H1 (cell line): ENCODE results near the gene GRIK2. TPM values are rescaled to one million over a fixed set of nuclear protein-coding genes. Genes with fewer than 3 reads are reported as not detected.

Source experiments
- CTCF ChIA-PET: fragments of 300-600 bp; sonication (Branson Sonifier 250); formaldehyde crosslinking; loops from one replicate; lab custom pipeline; 2021; ENCODE audit not compliant: partially characterized antibody; lab: Charles Lee
- POLR2A ChIA-PET: fragments of 300-600 bp; sonication (Branson Sonifier 250); formaldehyde crosslinking; loops from one replicate; lab custom pipeline; 2021; ENCODE audit warnings: inconsistent platforms; ENCODE audit not compliant: partially characterized antibody; lab: Charles Lee
- DNase-seq, 2 experiments: peaks; one replicate each; pipeline versions ENCODE4 v3.0.0 to v3.0.0-alpha.2; 2010 to 2022; ENCODE audit warnings: low spot score in 2 of 2, low read depth in 1 of 2, mixed read lengths in 1 of 2
- FAIRE-seq: peaks from 2 replicates; lab custom pipeline; 2011; peaks lifted over from hg19 to GRCh38; lab: Jason Lieb, UNC
- H2AFZ ChIP-seq: 2 replicates; pipeline ENCODE4 v1.8.1; 2012; ENCODE audit warnings: low read length, inconsistent platforms
- H2AK5ac ChIP-seq: 2 replicates; pipeline ENCODE4 v1.6.1; 2013; ENCODE audit warnings: low read depth, low read length
- H2BK120ac ChIP-seq: replicated peaks from 2 replicates; pipeline ENCODE3; 2013; ENCODE audit warnings: low read depth, low read length, inconsistent platforms
- H2BK12ac ChIP-seq: 2 replicates; pipeline ENCODE4 v1.6.1; 2013; ENCODE audit warnings: low read depth, low read length
- H2BK15ac ChIP-seq: 2 replicates; pipeline ENCODE4 v1.6.1; 2013; ENCODE audit warnings: low read length
- H2BK20ac ChIP-seq: 2 replicates; pipeline ENCODE4 v1.6.1; 2013; ENCODE audit warnings: low read length
- H2BK5ac ChIP-seq: 2 replicates; pipeline ENCODE4 v1.6.1; 2013; ENCODE audit warnings: low read depth, low read length
- H3K14ac ChIP-seq: 2 replicates; pipeline ENCODE4 v1.6.1; 2013; ENCODE audit warnings: inconsistent platforms; ENCODE audit not compliant: insufficient read length
- H3K18ac ChIP-seq: 2 replicates; pipeline ENCODE4 v1.6.1; 2013; ENCODE audit warnings: low read length; ENCODE audit errors: extremely low read depth
- H3K23ac ChIP-seq: 2 replicates; pipeline ENCODE4 v1.6.1; 2013; ENCODE audit warnings: inconsistent platforms; ENCODE audit not compliant: insufficient read length
- H3K23me2 ChIP-seq: 2 replicates; pipeline ENCODE4 v1.6.1; 2013; ENCODE audit warnings: low read depth, low read length
- H3K27ac ChIP-seq: 2 replicates; pipeline ENCODE4 v1.6.1; 2011; ENCODE audit warnings: low read depth, low read length, inconsistent platforms
- H3K27me3 ChIP-seq, 4 experiments: replicated peaks in 1 of 4; 1 replicate in 1 of 4; 2 replicates in 3 of 4; pipeline versions ENCODE4 v1.6.1 to v1.8.1; 2011 to 2013; ENCODE audit warnings: low read length in 3 of 4, mild to moderate bottlenecking in 3 of 4, inconsistent platforms in 2 of 4, mixed read lengths in 2 of 4, moderate library complexity in 1 of 4; ENCODE audit not compliant: control insufficient read depth in 3 of 4, insufficient read depth in 3 of 4; ENCODE audit errors: extremely low read depth in 1 of 4
- H3K36me3 ChIP-seq, 4 experiments: 2 replicates each; pipeline versions ENCODE4 v1.6.1 to v1.8.1; 2011 to 2013; ENCODE audit warnings: mild to moderate bottlenecking in 4 of 4, low read length in 3 of 4, moderate library complexity in 2 of 4, control low read depth in 1 of 4, inconsistent platforms in 1 of 4; ENCODE audit not compliant: insufficient read depth in 4 of 4, control insufficient read depth in 2 of 4
- H3K4ac ChIP-seq: replicated peaks from 2 replicates; pipeline ENCODE3; 2013; ENCODE audit warnings: low read length, low read depth, mixed read lengths, inconsistent platforms; ENCODE audit not compliant: insufficient read length
- H3K4me1 ChIP-seq, 4 experiments: replicated peaks in 1 of 4; 1 replicate in 1 of 4; 2 replicates in 3 of 4; pipeline versions ENCODE4 v1.6.1 to v1.8.1; 2011 to 2013; ENCODE audit warnings: low read length in 3 of 4, inconsistent platforms in 2 of 4, mixed read lengths in 1 of 4; ENCODE audit not compliant: insufficient read depth in 4 of 4, control insufficient read depth in 3 of 4
- H3K4me2 ChIP-seq, 2 experiments: 2 replicates each; pipeline versions ENCODE4 v1.6.1 to v1.8.1; 2011 to 2013; ENCODE audit warnings: low read depth in 2 of 2, low read length in 2 of 2, control low read depth in 1 of 2, inconsistent platforms in 1 of 2, mild to moderate bottlenecking in 1 of 2; ENCODE audit not compliant: insufficient read depth in 1 of 2
- H3K4me3 ChIP-seq, 4 experiments: fragments of 200-600, 300-600 bp in 1 of 4; sonication (generic), shearing (Covaris generic), sonication (Bioruptor Twin) in 1 of 4; 2 replicates each; pipeline versions ENCODE4 v1.5.1 to v1.8.1; 2011 to 2016; ENCODE audit warnings: low read length in 4 of 4, low read depth in 3 of 4, control low read depth in 2 of 4, inconsistent platforms in 2 of 4, mild to moderate bottlenecking in 2 of 4, mixed read lengths in 1 of 4, moderate library complexity in 1 of 4; ENCODE audit not compliant: insufficient read depth in 2 of 4; ENCODE audit errors: extremely low read depth in 1 of 4
- H3K56ac ChIP-seq: replicated peaks from 2 replicates; pipeline ENCODE3; 2013; ENCODE audit warnings: low read depth, mild to moderate bottlenecking, mixed read lengths, low read length, inconsistent platforms; ENCODE audit not compliant: insufficient read length
- H3K79me1 ChIP-seq: 2 replicates; pipeline ENCODE4 v1.6.1; 2013; ENCODE audit warnings: low read depth, low read length, control low read depth
- H3K79me2 ChIP-seq, 2 experiments: 2 replicates each; pipeline versions ENCODE4 v1.6.1 to v1.8.1; 2012 to 2013; ENCODE audit warnings: low read length in 2 of 2, mild to moderate bottlenecking in 2 of 2, inconsistent platforms in 1 of 2; ENCODE audit not compliant: insufficient read depth in 2 of 2, control insufficient read depth in 1 of 2
- H3K9ac ChIP-seq, 4 experiments: replicated peaks in 1 of 4; 1 replicate in 1 of 4; 2 replicates in 3 of 4; pipeline versions ENCODE4 v1.6.1 to v1.8.1; 2011 to 2013; ENCODE audit warnings: low read depth in 3 of 4, low read length in 3 of 4, control low read depth in 2 of 4, mild to moderate bottlenecking in 2 of 4, moderate library complexity in 2 of 4, inconsistent platforms in 1 of 4; ENCODE audit errors: extremely low read depth in 1 of 4
- H3K9me3 ChIP-seq, 2 experiments: 2 replicates each; pipeline versions ENCODE4 v1.6.1 to v1.8.1; 2012 to 2013; ENCODE audit warnings: mild to moderate bottlenecking in 2 of 2, moderate library complexity in 2 of 2, control low read depth in 1 of 2, inconsistent platforms in 1 of 2, low read depth in 1 of 2, low read length in 1 of 2, mixed read lengths in 1 of 2; ENCODE audit not compliant: insufficient read depth in 2 of 2
- H4K20me1 ChIP-seq, 2 experiments: replicated peaks in 1 of 2; 2 replicates each; pipeline versions ENCODE3 to v1.8.1; 2011 to 2013; ENCODE audit warnings: inconsistent platforms in 2 of 2, low read length in 2 of 2, mild to moderate bottlenecking in 1 of 2; ENCODE audit not compliant: insufficient read depth in 2 of 2, control insufficient read depth in 1 of 2
- H4K5ac ChIP-seq: 2 replicates; pipeline ENCODE4 v1.6.1; 2013; ENCODE audit warnings: low read length, low read depth, mixed read lengths, inconsistent platforms; ENCODE audit not compliant: insufficient read length
- H4K8ac ChIP-seq: 2 replicates; pipeline ENCODE4 v1.8.0; 2013; ENCODE audit warnings: mild to moderate bottlenecking, moderate library complexity, low read length, inconsistent platforms; ENCODE audit not compliant: insufficient read depth; ENCODE audit errors: extremely low read depth
- H4K91ac ChIP-seq: replicated peaks from 2 replicates; pipeline ENCODE3; 2013; ENCODE audit warnings: low read length, mixed read lengths, inconsistent platforms; ENCODE audit not compliant: insufficient read length
- ASH2L ChIP-seq: fragments of 200-600, 300-600 bp; sonication (generic); IDR thresholded peaks from one replicate; pipeline ENCODE4 v1.7.1; 2017; ENCODE audit warnings: low read length
- BACH1 ChIP-seq: IDR thresholded peaks from 2 replicates; pipeline ENCODE4 v1.6.1; 2012; ENCODE audit warnings: low read length, improper control_type of control experiment
- CHD2 ChIP-seq: IDR thresholded peaks from 2 replicates; pipeline ENCODE4 v1.6.1; 2012; ENCODE audit warnings: low read length, improper control_type of control experiment
- CTBP2 ChIP-seq: IDR thresholded peaks from 2 replicates; pipeline ENCODE4 v1.7.0; 2011; ENCODE audit warnings: borderline replicate concordance, mild to moderate bottlenecking, moderate library complexity, mixed read lengths, low read length; ENCODE audit not compliant: insufficient read depth, insufficient read length
- EZH2 ChIP-seq: fragments of 200-600 bp; sonication (generic); IDR thresholded peaks from 2 replicates; pipeline ENCODE4 v1.7.1; 2012; ENCODE audit warnings: low read depth, mild to moderate bottlenecking, moderate library complexity, low read length, inconsistent platforms; ENCODE audit not compliant: severe bottlenecking
- GTF2F1 ChIP-seq: IDR thresholded peaks from 2 replicates; pipeline ENCODE4 v1.6.1; 2012; ENCODE audit warnings: low read depth, low read length, improper control_type of control experiment, borderline replicate concordance
- HDAC6 ChIP-seq: IDR thresholded peaks from one replicate; pipeline ENCODE4 v1.7.1; 2012; ENCODE audit warnings: low read depth, mild to moderate bottlenecking, inconsistent platforms, low read length, moderate library complexity
- KDM5A ChIP-seq: fragments of 200-600 bp; IDR thresholded peaks from 2 replicates; pipeline ENCODE4 v1.7.1; 2012; ENCODE audit warnings: mild to moderate bottlenecking, low read length, inconsistent platforms, mixed read lengths
- PHF8 ChIP-seq: fragments of 200-600 bp; sonication (generic); conservative IDR thresholded peaks from 2 replicates; pipeline ENCODE4 v1.7.1; 2012; ENCODE audit warnings: low read depth, mild to moderate bottlenecking, inconsistent platforms, low read length, moderate library complexity
- TAF7 ChIP-seq: optimal IDR thresholded peaks from 2 replicates; pipeline ENCODE3; 2011; ENCODE audit warnings: low read depth, mild to moderate bottlenecking, inconsistent platforms, low read length, moderate library complexity, borderline replicate concordance
- TBP ChIP-seq: IDR thresholded peaks from 2 replicates; pipeline ENCODE4 v1.6.1; 2011; ENCODE audit warnings: low read depth, low read length, improper control_type of control experiment
- TCF12 ChIP-seq: IDR thresholded peaks from 2 replicates; pipeline ENCODE4 v1.6.1; 2011; ENCODE audit warnings: low read depth, mild to moderate bottlenecking, low read length
- WGBS, 2 experiments: shearing (Covaris generic) in 1 of 2; methylation state at CpG; one replicate each; pipeline versions ENCODE4 v1.1.6 to v1.1.7; 2013 to 2015; ENCODE audit warnings: low lambda C conversion rate in 2 of 2, mixed read lengths in 2 of 2, inconsistent platforms in 1 of 2, low coverage in 1 of 2, missing lambda C conversion rate in 1 of 2; ENCODE audit not compliant: insufficient replicate concordance in 2 of 2, insufficient coverage in 1 of 2, insufficient read length in 1 of 2; ENCODE audit errors: extremely low coverage in 1 of 2, missing lambda C conversion rate in 1 of 2; 5-methylcytosine and 5-hydroxymethylcytosine counted together
- polyA plus RNA-seq, 7 experiments: library from polyadenylated mRNA; depleted of rRNA in 3 of 7; stranded (reverse) in 5 of 7; unstranded in 2 of 7; fragments of >200 nt in 5 of 7; fragments of 200-250 nt in 2 of 7; gene quantifications; 1 replicate in 5 of 7; 2 replicates in 1 of 7; 4 replicates in 1 of 7; pipeline versions ENCODE4 v1.2.1 to v1.2.3, GENCODE V29; 2011 to 2013; ENCODE audit warnings: missing spikeins in 2 of 7, mixed read lengths in 2 of 7
- total RNA-seq: library from RNA; stranded (reverse); fragmentation: NEBNext Ultra II Directional; extraction: Animal tissue kit (Norgen Biotek cat#: 25700); gene quantifications from 2 replicates; pipeline ENCODE4 v1.2.1, GENCODE V29; 2021
- TF ChIP-seq, protein P1 (sequence below): IDR thresholded peaks from 2 replicates; pipeline ENCODE4 v1.6.1; 2012; ENCODE audit warnings: inconsistent platforms
- TF ChIP-seq, protein P2 (sequence below): IDR thresholded peaks from 2 replicates; pipeline ENCODE4 v1.6.1; 2011; ENCODE audit warnings: low read length, improper control_type of control experiment

The GRIK2 gene
- total and polyA plus RNA-seq, 2 of the 8 experiments (the other 6 are each of a cell fraction or from before 2014, with no cell fraction given): 1.8 to 2.2 TPM

DNA sequence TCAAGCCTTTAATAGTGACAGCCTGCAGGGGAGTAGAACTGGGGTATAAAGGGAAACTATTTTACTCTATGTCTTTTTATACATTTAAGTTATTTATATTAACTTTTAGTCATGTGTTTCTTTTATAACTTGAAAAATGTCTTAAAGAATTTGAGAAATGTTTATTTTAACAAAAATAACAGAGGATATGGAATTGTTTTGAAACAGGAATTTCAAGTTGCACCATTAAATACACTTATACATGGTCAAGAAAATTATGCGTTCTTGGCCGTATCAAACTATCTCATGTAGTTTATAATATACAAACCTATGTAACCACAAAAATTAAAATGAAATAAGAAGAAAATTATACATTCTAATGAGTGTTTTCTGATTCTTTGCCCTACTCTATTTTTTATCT is 282.7 kb downstream of the GRIK2 start:
- H3K56ac ChIP-seq: no peak overlapping the region
- no peaks in the 10 kb centered on the region for H3K36me3 ChIP-seq
- no peak overlapping the region for H2BK12ac ChIP-seq
- no peak overlapping the region for H3K23ac ChIP-seq
- no peaks in the 10 kb centered on the region for H3K9me3 ChIP-seq
- H2AFZ ChIP-seq: no peak overlapping the region
- no peak overlapping the region for H2AK5ac ChIP-seq
- H4K8ac ChIP-seq: no peak overlapping the region
- H3K23me2 ChIP-seq: no peaks in the 10 kb centered on the region
- WGBS, 2 experiments: 96% methylated on average over 2 of the region's 2 CpGs; no CpG with 5 or more reads in 1 of the 2 experiments
- H3K18ac ChIP-seq: no peak overlapping the region
- H2BK5ac ChIP-seq: no peak overlapping the region
- no peak overlapping the region for H3K4me2 ChIP-seq
- H3K79me2 ChIP-seq: no peaks in the 10 kb centered on the region
- no peak for DNase-seq
- no peak overlapping the region for H4K91ac ChIP-seq
- no peak overlapping the region for H2BK120ac ChIP-seq
- H2BK15ac ChIP-seq: no peak overlapping the region
- H2BK20ac ChIP-seq: no peak overlapping the region
- H3K27me3 ChIP-seq: no peaks in the 10 kb centered on the region
- H3K79me1 ChIP-seq: no peaks in the 10 kb centered on the region
- no peaks in the 10 kb centered on the region for H4K20me1 ChIP-seq
- no peak overlapping the region for H3K4ac ChIP-seq
- FAIRE-seq: no peak
- no peak overlapping the region for H3K14ac ChIP-seq
- CTCF ChIA-PET: no interaction called here
- no peak overlapping the region for H3K9ac ChIP-seq
- POLR2A ChIA-PET: no interaction called here
- no peak overlapping the region for H3K27ac ChIP-seq
- no peak overlapping the region for H3K4me3 ChIP-seq
- no peaks in the 10 kb centered on the region for H3K4me1 ChIP-seq
- H4K5ac ChIP-seq: no peak overlapping the region
- TF ChIP-seq PHF8: no peak
- no peak for TF ChIP-seq GTF2F1
- no peak for TF ChIP-seq TCF12
- TF ChIP-seq CTBP2: no peak
- TF ChIP-seq BACH1: no peak
- TF ChIP-seq EZH2: no peak
- TF ChIP-seq TBP: no peak
- no peak for TF ChIP-seq ASH2L
- TF ChIP-seq, protein P1, sequence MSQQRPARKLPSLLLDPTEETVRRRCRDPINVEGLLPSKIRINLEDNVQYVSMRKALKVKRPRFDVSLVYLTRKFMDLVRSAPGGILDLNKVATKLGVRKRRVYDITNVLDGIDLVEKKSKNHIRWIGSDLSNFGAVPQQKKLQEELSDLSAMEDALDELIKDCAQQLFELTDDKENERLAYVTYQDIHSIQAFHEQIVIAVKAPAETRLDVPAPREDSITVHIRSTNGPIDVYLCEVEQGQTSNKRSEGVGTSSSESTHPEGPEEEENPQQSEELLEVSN: no peak
- TF ChIP-seq, protein P2, sequence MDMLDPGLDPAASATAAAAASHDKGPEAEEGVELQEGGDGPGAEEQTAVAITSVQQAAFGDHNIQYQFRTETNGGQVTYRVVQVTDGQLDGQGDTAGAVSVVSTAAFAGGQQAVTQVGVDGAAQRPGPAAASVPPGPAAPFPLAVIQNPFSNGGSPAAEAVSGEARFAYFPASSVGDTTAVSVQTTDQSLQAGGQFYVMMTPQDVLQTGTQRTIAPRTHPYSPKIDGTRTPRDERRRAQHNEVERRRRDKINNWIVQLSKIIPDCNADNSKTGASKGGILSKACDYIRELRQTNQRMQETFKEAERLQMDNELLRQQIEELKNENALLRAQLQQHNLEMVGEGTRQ: no peak
- TF ChIP-seq KDM5A: no peak
- TF ChIP-seq TAF7: no peak
- no peak for TF ChIP-seq HDAC6
- TF ChIP-seq CHD2: no peak
